ENCODE measurements around the gene SPATA2L. TPM values are rescaled to one million over a fixed set of nuclear protein-coding genes. Genes with fewer than 3 reads are reported as not detected.
"Not testable (repeated sequence)": the region's sequence is repeated elsewhere in the genome, so short reads cannot be mapped to it uniquely, and the experiment has no call there.

Gene SPATA2L
- total RNA-seq, 4 donors from 2014 or later, result 10.7 to 33.6 (median 16.1) TPM

GRCh38 chr16:89691986-89692569, 9.4 kb downstream of the SPATA2L start:
- TF ChIP-seq EP300 (IDR thresholded peaks at IDR 0.05), result no peak
- no peak for TF ChIP-seq POLR2A (IDR thresholded peaks at IDR 0.05)
- no peak for TF ChIP-seq CTCF (IDR thresholded peaks at IDR 0.05)
- H3K36me3 ChIP-seq, result peaks cover 2 to 71% (median 6%) of the 10 kb centered on the region in 3 donors
- 82 to 83% methylated on average over 7 to 13 of the region's 13 CpGs for WGBS, 2 donors
- no peaks in the 10 kb centered on the region for H3K27me3 ChIP-seq
- no peak overlapping the region for H3K27ac ChIP-seq
- H3K4me3 ChIP-seq, result no peak overlapping the region
- H3K4me1 ChIP-seq, result peaks cover 0 to 8% (median 4%) of the 10 kb centered on the region in 4 donors
- DNase-seq (ENCODE audit: low spot score in 2 of 2), result no peak
- no peaks in the 10 kb centered on the region for H3K9me3 ChIP-seq

GRCh38 chr16:89691231-89691985, 10.1 kb downstream of the SPATA2L start:
- no peak for TF ChIP-seq EP300 (IDR thresholded peaks at IDR 0.05)
- TF ChIP-seq POLR2A (IDR thresholded peaks at IDR 0.05), result no peak
- TF ChIP-seq CTCF (IDR thresholded peaks at IDR 0.05), result no peak
- H3K36me3 ChIP-seq, result peaks cover 2 to 64% (median 6%) of the 10 kb centered on the region in 3 donors
- H3K27ac ChIP-seq, result no peak overlapping the region
- no peaks in the 10 kb centered on the region for H3K27me3 ChIP-seq
- H3K9me3 ChIP-seq, result no peaks in the 10 kb centered on the region
- no peak for DNase-seq (ENCODE audit: low spot score in 2 of 2)
- 92 to 94% methylated on average over 21 of the region's 21 CpGs for WGBS, 2 donors
- no peak overlapping the region for H3K4me3 ChIP-seq
- peaks cover 0 to 10% (median 4%) of the 10 kb centered on the region in 4 donors for H3K4me1 ChIP-seq

GRCh38 chr16:89690392-89690901, 11.1 kb downstream of the SPATA2L start:
- H3K4me3 ChIP-seq, result no peak overlapping the region
- H3K4me1 ChIP-seq, result peaks cover 0 to 15% (median 4%) of the 10 kb centered on the region in 4 donors
- H3K36me3 ChIP-seq, result peaks cover 2 to 54% (median 6%) of the 10 kb centered on the region in 3 donors
- H3K27me3 ChIP-seq, result no peaks in the 10 kb centered on the region
- TF ChIP-seq EP300 (IDR thresholded peaks at IDR 0.05) (no peak), CTCF (IDR thresholded peaks at IDR 0.05) (no peak), POLR2A (IDR thresholded peaks at IDR 0.05) (no peak)
- H3K9me3 ChIP-seq, result no peaks in the 10 kb centered on the region
- 87 to 90% methylated on average over 15 to 16 of the region's 16 CpGs for WGBS, 2 donors
- DNase-seq (ENCODE audit: low spot score in 2 of 2), result no peak
- no peak overlapping the region for H3K27ac ChIP-seq

- Histone ChIP-seq H3K4me1 (peaks cover 0 to 15% (median 4%) of the 10 kb centered on the region in 4 donors), H3K36me3 (peaks cover 2 to 51% (median 6%) of the 10 kb centered on the region in 3 donors)
- H3K27me3 ChIP-seq; DNase-seq (ENCODE audit: low spot score in 2 of 2); H3K9me3 ChIP-seq; H3K27ac ChIP-seq; H3K4me3 ChIP-seq: not testable (repeated sequence)
- WGBS, 2 donors, result 72 to 99% methylated on average over 4 of the region's 4 CpGs
Measured at GRCh38 chr16:89689621-89690020, 11.9 kb downstream of the SPATA2L start.

GRCh38 chr16:89689142-89689541, 12.4 kb downstream of the SPATA2L start:
- Histone ChIP-seq H3K36me3 (peaks cover 2 to 49% (median 6%) of the 10 kb centered on the region in 3 donors), H3K4me3 (no peak overlapping the region), H3K27me3 (no peaks in the 10 kb centered on the region), H3K9me3 (no peaks in the 10 kb centered on the region), H3K4me1 (peaks cover 0 to 15% (median 4%) of the 10 kb centered on the region in 4 donors), H3K27ac (no peak overlapping the region)
- no peak for DNase-seq (ENCODE audit: low spot score in 2 of 2)
- WGBS, 2 donors, result 92 to 95% methylated on average over 13 of the region's 13 CpGs
- TF ChIP-seq POLR2A (IDR thresholded peaks at IDR 0.05), result no peak
- no peak for TF ChIP-seq CTCF (IDR thresholded peaks at IDR 0.05)
- no peak for TF ChIP-seq EP300 (IDR thresholded peaks at IDR 0.05)

Data from tibial nerve (tissue), 4 donors.